Sigmoid colon (tissue), 7 donors: ENCODE measurements around the gene IRS4. TPM values are rescaled to one million over a fixed set of nuclear protein-coding genes. Genes with fewer than 3 reads are reported as not detected.

Source experiments
- DNase-seq: peaks from one replicate; pipeline ENCODE4 v3.0.0-alpha.2; 2019
- H3K27ac ChIP-seq, 4 donors: fragments of 200-600 bp; sonication (generic); one replicate each; pipeline ENCODE4 v1.5.1; 2016 to 2019; ENCODE audit warnings: mild to moderate bottlenecking in 1 of 4
- H3K27me3 ChIP-seq, 3 donors: fragments of 200-600 bp; sonication (generic); one replicate each; pipeline ENCODE4 v1.5.1; 2019; ENCODE audit warnings: mild to moderate bottlenecking in 1 of 3
- H3K36me3 ChIP-seq, 4 donors: fragments of 200-600 bp; sonication (generic); one replicate each; pipeline ENCODE4 v1.5.1; 2016 to 2019
- H3K4me1 ChIP-seq, 4 donors: fragments of 200-600 bp; sonication (generic); one replicate each; pipeline ENCODE4 v1.5.1; 2017 to 2019
- H3K4me3 ChIP-seq, 4 donors: fragments of 200-600 bp; sonication (generic); one replicate each; pipeline ENCODE4 v1.5.1; 2017 to 2019; ENCODE audit warnings: mild to moderate bottlenecking in 2 of 4, moderate library complexity in 1 of 4
- H3K9me3 ChIP-seq, 4 donors: fragments of 200-600 bp in 3 of 4; sonication (generic) in 3 of 4; one replicate each; pipeline versions ENCODE4 v1.5.1 to v1.6.1; 2013 to 2019
- EP300 ChIP-seq, 4 donors: sonication (generic); formaldehyde crosslinking; IDR thresholded peaks; one replicate each; pipeline ENCODE4 v1.6.1; 2017; ENCODE audit warnings: antibody characterized with exemption in 4 of 4
- POLR2A ChIP-seq, 2 donors: fragments of 450-650 bp; IDR thresholded peaks; one replicate each; pipeline ENCODE4 v1.6.1; 2016; ENCODE audit warnings: antibody characterized with exemption in 2 of 2, mild to moderate bottlenecking in 2 of 2, moderate library complexity in 2 of 2
- POLR2AphosphoS5 ChIP-seq, 4 donors: sonication (generic); formaldehyde crosslinking; IDR thresholded peaks; one replicate each; pipeline ENCODE4 v1.6.1; 2017; ENCODE audit warnings: antibody characterized with exemption in 4 of 4
- WGBS, 2 donors: extraction: QIAGEN DNeasy Blood & Tissue Kit; methylation state at CpG; one replicate each; pipeline ENCODE4 v1.1.7; 2013; 5-methylcytosine and 5-hydroxymethylcytosine counted together
- intact Hi-C: fragments of 100-400 bp; cut with DNase I; formaldehyde crosslinking; loops from one replicate; pipeline ENCODE4 v1.15.1; 2023
- polyA plus RNA-seq, 3 donors: library from polyadenylated mRNA; stranded (reverse); fragments of 200-250 nt; gene quantifications; one replicate each; pipeline ENCODE4 v1.2.3, GENCODE V29; 2013
- total RNA-seq, 4 donors: library from RNA; depleted of rRNA; stranded (reverse); fragments of >200 nt; gene quantifications; one replicate each; pipeline ENCODE4 v1.1.0, GENCODE V29; 2016
- TF ChIP-seq, protein P1 (sequence below), 4 experiments: fragments of 450-650 bp in 3 of 4; fragments of 200-600 bp in 1 of 4; IDR thresholded peaks; one replicate each; pipeline ENCODE4 v1.5.1; 2016 to 2019; ENCODE audit warnings: antibody characterized with exemption in 4 of 4, mild to moderate bottlenecking in 3 of 4, moderate library complexity in 2 of 4
- donor health status: healthy with polysubstance abuse.
- donor health status: Bipolar disorder and iron deficiency.
- donor health status: healthy.

The IRS4 gene
- total and polyA plus RNA-seq, 7 donors: not detected

DNA sequence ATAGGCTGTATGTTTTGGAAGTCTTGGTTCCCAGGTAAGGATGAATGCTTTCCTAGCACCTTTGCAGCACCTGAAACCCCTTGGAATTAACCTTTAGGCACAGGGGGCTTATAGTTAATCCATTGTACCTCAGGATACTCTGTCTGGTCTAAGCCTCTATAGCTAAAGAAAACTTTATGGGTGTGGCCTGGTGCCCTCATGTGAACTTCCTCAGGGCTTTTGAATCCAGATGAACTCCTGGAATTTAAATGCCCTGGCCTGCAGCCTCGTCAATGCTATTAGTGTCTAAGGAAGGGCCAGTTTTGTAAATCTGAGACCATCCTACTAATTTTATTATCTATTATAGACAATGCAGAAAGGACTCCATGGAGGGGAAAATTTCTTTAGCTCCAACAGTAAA, 33.8 kb downstream of the IRS4 start:
- Histone ChIP-seq H3K27ac (no peak overlapping the region), H3K36me3 (no peaks in the 10 kb centered on the region), H3K27me3 (no peaks in the 10 kb centered on the region), H3K4me1 (no peaks in the 10 kb centered on the region), H3K4me3 (no peak overlapping the region), H3K9me3 (no peaks in the 10 kb centered on the region)
- no peak for TF ChIP-seq POLR2A (IDR thresholded peaks at IDR 0.05)
- no peak for TF ChIP-seq EP300 (IDR thresholded peaks at IDR 0.05)
- no peak for TF ChIP-seq POLR2AphosphoS5 (IDR thresholded peaks at IDR 0.05)
- TF ChIP-seq, protein P1, sequence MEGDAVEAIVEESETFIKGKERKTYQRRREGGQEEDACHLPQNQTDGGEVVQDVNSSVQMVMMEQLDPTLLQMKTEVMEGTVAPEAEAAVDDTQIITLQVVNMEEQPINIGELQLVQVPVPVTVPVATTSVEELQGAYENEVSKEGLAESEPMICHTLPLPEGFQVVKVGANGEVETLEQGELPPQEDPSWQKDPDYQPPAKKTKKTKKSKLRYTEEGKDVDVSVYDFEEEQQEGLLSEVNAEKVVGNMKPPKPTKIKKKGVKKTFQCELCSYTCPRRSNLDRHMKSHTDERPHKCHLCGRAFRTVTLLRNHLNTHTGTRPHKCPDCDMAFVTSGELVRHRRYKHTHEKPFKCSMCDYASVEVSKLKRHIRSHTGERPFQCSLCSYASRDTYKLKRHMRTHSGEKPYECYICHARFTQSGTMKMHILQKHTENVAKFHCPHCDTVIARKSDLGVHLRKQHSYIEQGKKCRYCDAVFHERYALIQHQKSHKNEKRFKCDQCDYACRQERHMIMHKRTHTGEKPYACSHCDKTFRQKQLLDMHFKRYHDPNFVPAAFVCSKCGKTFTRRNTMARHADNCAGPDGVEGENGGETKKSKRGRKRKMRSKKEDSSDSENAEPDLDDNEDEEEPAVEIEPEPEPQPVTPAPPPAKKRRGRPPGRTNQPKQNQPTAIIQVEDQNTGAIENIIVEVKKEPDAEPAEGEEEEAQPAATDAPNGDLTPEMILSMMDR (IDR thresholded peaks at IDR 0.05): no peak
- intact Hi-C loops: no loop called here
- no peak for DNase-seq
- 18 to 40% methylated on average over 1 of the region's 1 CpG for WGBS, 2 donors

DNA sequence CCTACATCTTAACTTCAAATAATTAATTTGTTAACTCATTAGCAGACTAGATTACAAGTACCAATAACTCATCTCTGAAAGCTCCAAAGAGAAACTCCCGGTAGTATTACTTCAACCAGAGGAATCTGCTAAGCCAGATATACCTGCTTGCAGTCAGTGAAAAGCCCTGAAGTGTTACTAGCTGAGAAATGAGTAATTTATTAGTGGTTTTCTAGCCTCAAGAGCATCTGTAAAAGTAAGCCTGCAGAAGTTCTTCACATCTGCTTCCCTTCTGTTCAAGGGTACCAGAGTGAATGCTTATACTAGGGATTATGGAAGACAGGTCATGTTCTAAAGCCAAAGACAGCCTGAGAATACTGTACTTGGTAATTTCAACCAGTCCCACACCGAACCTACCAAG, 34.7 kb downstream of the IRS4 start:
- intact Hi-C loops: no loop called here
- Histone ChIP-seq H3K27me3 (no peaks in the 10 kb centered on the region), H3K27ac (no peak overlapping the region), H3K4me1 (no peaks in the 10 kb centered on the region), H3K4me3 (no peak overlapping the region), H3K9me3 (no peaks in the 10 kb centered on the region), H3K36me3 (no peaks in the 10 kb centered on the region)
- DNase-seq: no peak
- TF ChIP-seq POLR2AphosphoS5 (IDR thresholded peaks at IDR 0.05) (no peak), EP300 (IDR thresholded peaks at IDR 0.05) (no peak), POLR2A (IDR thresholded peaks at IDR 0.05) (no peak)
- TF ChIP-seq, protein P1 (IDR thresholded peaks at IDR 0.05): no peak
- 81 to 84% methylated on average over 2 of the region's 2 CpGs for WGBS, 2 donors

DNA sequence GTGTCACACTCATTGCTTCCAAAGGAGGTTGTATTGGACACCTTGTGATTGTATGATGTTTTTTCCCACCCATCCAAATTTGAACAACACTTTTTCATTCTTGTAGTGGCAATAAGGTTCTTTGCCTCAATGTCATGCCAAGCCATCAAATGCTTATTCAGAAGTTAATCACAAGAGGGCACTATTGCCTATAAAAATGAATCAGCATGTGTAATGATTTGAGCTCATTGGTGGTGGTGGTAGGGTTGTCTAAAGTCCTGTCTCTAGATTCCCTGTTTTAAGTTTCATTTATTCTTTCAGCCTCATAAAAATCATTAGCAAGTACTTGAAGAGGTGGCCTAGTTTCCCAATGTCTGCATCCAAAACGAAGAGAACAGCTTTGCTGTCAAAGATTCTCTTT, 37.0 kb downstream of the IRS4 start:
- Histone ChIP-seq H3K4me1 (no peaks in the 10 kb centered on the region), H3K27me3 (no peaks in the 10 kb centered on the region), H3K27ac (no peak overlapping the region), H3K36me3 (no peaks in the 10 kb centered on the region), H3K4me3 (no peak overlapping the region), H3K9me3 (no peaks in the 10 kb centered on the region)
- no peak for DNase-seq
- 19 to 35% methylated on average over 1 of the region's 1 CpG for WGBS, 2 donors
- intact Hi-C loops: no loop called here
- TF ChIP-seq EP300 (IDR thresholded peaks at IDR 0.05): no peak
- TF ChIP-seq POLR2A (IDR thresholded peaks at IDR 0.05): no peak
- TF ChIP-seq POLR2AphosphoS5 (IDR thresholded peaks at IDR 0.05): no peak
- TF ChIP-seq, protein P1 (IDR thresholded peaks at IDR 0.05): no peak

DNA sequence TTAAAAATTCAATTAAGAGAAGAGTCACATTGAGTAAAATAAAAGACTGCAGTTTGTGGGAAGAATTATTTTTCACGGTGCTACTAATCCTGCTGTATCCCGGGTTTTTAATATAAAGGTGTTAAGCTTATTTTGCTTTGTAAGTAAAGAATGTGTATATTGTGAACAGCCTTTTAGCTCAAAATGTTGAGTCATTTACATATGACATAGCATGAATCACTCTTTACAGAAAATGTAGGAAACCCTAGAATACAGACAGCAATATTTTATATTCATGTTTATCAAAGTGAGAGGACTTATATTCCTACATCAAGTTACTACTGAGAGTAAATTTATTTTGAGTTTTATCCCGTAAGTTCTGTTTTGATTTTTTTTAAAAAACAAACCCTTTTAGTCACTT, 39.7 kb downstream of the IRS4 start:
- no peaks in the 10 kb centered on the region for H3K4me1 ChIP-seq
- intact Hi-C loops: no loop called here
- H3K9me3 ChIP-seq: no peaks in the 10 kb centered on the region
- no peaks in the 10 kb centered on the region for H3K27me3 ChIP-seq
- 88 to 91% methylated on average over 3 of the region's 3 CpGs for WGBS, 2 donors
- no peak overlapping the region for H3K27ac ChIP-seq
- DNase-seq: no peak
- no peaks in the 10 kb centered on the region for H3K36me3 ChIP-seq
- no peak for TF ChIP-seq POLR2AphosphoS5 (IDR thresholded peaks at IDR 0.05)
- no peak for TF ChIP-seq EP300 (IDR thresholded peaks at IDR 0.05)
- TF ChIP-seq, protein P1 (IDR thresholded peaks at IDR 0.05): no peak
- no peak for TF ChIP-seq POLR2A (IDR thresholded peaks at IDR 0.05)
- no peak overlapping the region for H3K4me3 ChIP-seq
